Sigmoid colon (tissue), 7 donors: ENCODE data around the gene DCHS1. TPM values are rescaled to one million over a fixed set of nuclear protein-coding genes. Genes with fewer than 3 reads are reported as not detected.

ENCODE experiments used
- DNase-seq: peaks from one replicate; pipeline ENCODE4 v3.0.0-alpha.2; 2019
- H3K27ac ChIP-seq, 4 donors: fragments of 200-600 bp; sonication (generic); one replicate each; pipeline ENCODE4 v1.5.1; 2016 to 2019; ENCODE audit warnings: mild to moderate bottlenecking in 1 of 4
- H3K27me3 ChIP-seq, 3 donors: fragments of 200-600 bp; sonication (generic); one replicate each; pipeline ENCODE4 v1.5.1; 2019; ENCODE audit warnings: mild to moderate bottlenecking in 1 of 3
- H3K36me3 ChIP-seq, 4 donors: fragments of 200-600 bp; sonication (generic); one replicate each; pipeline ENCODE4 v1.5.1; 2016 to 2019
- H3K4me1 ChIP-seq, 4 donors: fragments of 200-600 bp; sonication (generic); one replicate each; pipeline ENCODE4 v1.5.1; 2017 to 2019
- H3K4me3 ChIP-seq, 4 donors: fragments of 200-600 bp; sonication (generic); one replicate each; pipeline ENCODE4 v1.5.1; 2017 to 2019; ENCODE audit warnings: mild to moderate bottlenecking in 2 of 4, moderate library complexity in 1 of 4
- H3K9me3 ChIP-seq, 4 donors: fragments of 200-600 bp in 3 of 4; sonication (generic) in 3 of 4; one replicate each; pipeline versions ENCODE4 v1.5.1 to v1.6.1; 2013 to 2019
- CTCF ChIP-seq, 4 experiments: fragments of 450-650 bp in 3 of 4; fragments of 200-600 bp in 1 of 4; IDR thresholded peaks; one replicate each; pipeline ENCODE4 v1.5.1; 2016 to 2019; ENCODE audit warnings: antibody characterized with exemption in 4 of 4, mild to moderate bottlenecking in 3 of 4, moderate library complexity in 2 of 4
- EP300 ChIP-seq, 4 donors: sonication (generic); formaldehyde crosslinking; IDR thresholded peaks; one replicate each; pipeline ENCODE4 v1.6.1; 2017; ENCODE audit warnings: antibody characterized with exemption in 4 of 4
- POLR2A ChIP-seq, 2 donors: fragments of 450-650 bp; IDR thresholded peaks; one replicate each; pipeline ENCODE4 v1.6.1; 2016; ENCODE audit warnings: antibody characterized with exemption in 2 of 2, mild to moderate bottlenecking in 2 of 2, moderate library complexity in 2 of 2
- POLR2AphosphoS5 ChIP-seq, 4 donors: sonication (generic); formaldehyde crosslinking; IDR thresholded peaks; one replicate each; pipeline ENCODE4 v1.6.1; 2017; ENCODE audit warnings: antibody characterized with exemption in 4 of 4
- WGBS, 2 donors: extraction: QIAGEN DNeasy Blood & Tissue Kit; methylation state at CpG; one replicate each; pipeline ENCODE4 v1.1.7; 2013; 5-methylcytosine and 5-hydroxymethylcytosine counted together
- intact Hi-C: fragments of 100-400 bp; cut with DNase I; formaldehyde crosslinking; loops from one replicate; pipeline ENCODE4 v1.15.1; 2023
- polyA plus RNA-seq, 3 donors: library from polyadenylated mRNA; stranded (reverse); fragments of 200-250 nt; gene quantifications; one replicate each; pipeline ENCODE4 v1.2.3, GENCODE V29; 2013
- total RNA-seq, 4 donors: library from RNA; depleted of rRNA; stranded (reverse); fragments of >200 nt; gene quantifications; one replicate each; pipeline ENCODE4 v1.1.0, GENCODE V29; 2016
- donor health status: healthy with polysubstance abuse.
- donor health status: Bipolar disorder and iron deficiency.
- donor health status: healthy.

Gene DCHS1
- total and polyA plus RNA-seq, 7 donors: under 0.01 to 57.1 (median 21.7) TPM

DNA sequence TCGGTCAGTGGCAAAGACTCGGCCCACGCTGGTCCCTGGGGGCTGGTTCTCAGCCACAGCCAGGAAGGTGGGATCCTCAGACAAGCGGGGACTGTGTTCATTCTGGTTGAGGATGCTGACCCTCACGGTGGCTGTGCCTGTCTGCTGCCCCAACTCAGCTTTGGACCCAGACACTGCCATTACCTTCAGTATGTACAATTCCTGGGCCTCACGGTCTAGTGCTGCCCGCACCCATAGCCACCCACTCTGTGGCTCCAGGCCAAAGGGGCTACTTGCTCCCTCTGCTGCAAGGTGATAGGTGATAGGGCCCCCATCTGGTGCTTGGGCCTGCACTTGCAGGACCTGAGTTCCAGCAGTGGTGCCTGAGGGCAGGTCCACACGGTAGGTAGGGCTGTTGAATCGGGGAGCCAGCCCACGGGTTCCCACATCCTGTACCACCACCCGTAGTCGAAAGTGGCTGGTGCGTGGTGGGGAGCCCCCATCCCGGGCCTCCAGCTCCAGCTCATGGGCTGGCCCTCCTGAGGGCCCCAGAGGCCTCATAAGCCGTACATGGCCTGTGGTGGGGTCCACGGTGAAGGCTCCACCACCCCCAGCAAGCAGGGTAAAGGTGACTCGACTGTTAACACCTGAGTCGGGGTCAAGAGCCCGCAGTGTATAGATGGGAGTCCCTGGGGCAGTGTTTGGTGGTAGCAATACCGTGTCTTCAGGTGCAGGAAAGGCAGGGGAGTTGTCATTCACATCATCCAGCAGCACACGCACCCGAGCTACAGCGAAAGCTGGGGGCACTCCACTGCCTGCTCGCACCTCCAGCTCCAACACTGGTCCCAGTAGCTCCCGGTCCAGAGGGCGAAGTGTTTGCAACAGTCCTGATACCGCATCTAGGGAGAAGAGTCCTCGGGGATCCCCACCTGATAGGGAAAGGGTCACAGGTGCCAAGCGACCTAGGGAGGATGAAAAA, 23.2 kb downstream of the DCHS1 start:
- intact Hi-C loops: no loop called here
- TF ChIP-seq POLR2AphosphoS5 (IDR thresholded peaks at IDR 0.05) (no peak), POLR2A (IDR thresholded peaks at IDR 0.05) (no peak), EP300 (IDR thresholded peaks at IDR 0.05) (no peak), CTCF (IDR thresholded peaks at IDR 0.05) (no peak)
- peaks cover 5 to 65% (median 37%) of the 10 kb centered on the region in 4 donors for H3K36me3 ChIP-seq
- peaks cover 0 to 38% (median 29%) of the 10 kb centered on the region in 4 donors for H3K4me1 ChIP-seq
- no peaks in the 10 kb centered on the region for H3K27me3 ChIP-seq
- H3K9me3 ChIP-seq: no peaks in the 10 kb centered on the region
- 92 to 95% methylated on average over 29 of the region's 29 CpGs for WGBS, 2 donors
- no peak overlapping the region for H3K4me3 ChIP-seq
- no peak overlapping the region for H3K27ac ChIP-seq
- DNase-seq: no peak

DNA sequence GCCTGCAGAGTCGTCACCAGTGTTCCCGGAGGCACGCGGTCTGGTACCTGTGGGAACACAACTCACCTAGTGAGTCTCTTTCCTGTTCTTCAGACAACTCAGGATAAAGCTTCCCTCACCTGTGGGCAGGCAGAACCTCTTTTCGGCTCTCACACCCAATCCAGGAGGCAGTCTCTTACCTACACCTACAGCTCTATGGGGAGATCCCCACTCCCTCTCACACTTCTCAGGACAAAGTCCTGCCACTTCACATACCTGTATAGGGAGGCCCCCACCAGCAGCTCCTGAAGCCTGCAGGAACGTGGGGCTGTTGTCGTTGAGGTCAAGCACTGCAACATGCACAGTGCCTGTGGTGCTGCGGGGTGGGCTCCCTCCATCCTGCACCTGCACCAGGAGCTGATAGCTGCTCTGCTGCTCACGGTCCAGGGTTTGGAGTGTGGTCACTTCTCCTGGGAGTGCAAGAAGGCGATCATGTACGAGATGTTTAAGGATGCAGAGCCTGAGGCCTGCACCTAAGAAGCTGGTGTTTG, 24.2 kb downstream of the DCHS1 start:
- Histone ChIP-seq H3K27ac (no peak overlapping the region), H3K36me3 (peaks cover 15 to 75% (median 47%) of the 10 kb centered on the region in 4 donors), H3K27me3 (no peaks in the 10 kb centered on the region), H3K4me3 (no peak overlapping the region), H3K9me3 (no peaks in the 10 kb centered on the region), H3K4me1 (peaks cover 0 to 28% (median 20%) of the 10 kb centered on the region in 4 donors)
- TF ChIP-seq EP300 (IDR thresholded peaks at IDR 0.05): no peak
- no peak for TF ChIP-seq CTCF (IDR thresholded peaks at IDR 0.05)
- TF ChIP-seq POLR2A (IDR thresholded peaks at IDR 0.05): no peak
- TF ChIP-seq POLR2AphosphoS5 (IDR thresholded peaks at IDR 0.05): no peak
- WGBS, 2 donors: 87 to 90% methylated on average over 11 of the region's 11 CpGs
- DNase-seq: no peak
- intact Hi-C loops: no loop called here

DNA sequence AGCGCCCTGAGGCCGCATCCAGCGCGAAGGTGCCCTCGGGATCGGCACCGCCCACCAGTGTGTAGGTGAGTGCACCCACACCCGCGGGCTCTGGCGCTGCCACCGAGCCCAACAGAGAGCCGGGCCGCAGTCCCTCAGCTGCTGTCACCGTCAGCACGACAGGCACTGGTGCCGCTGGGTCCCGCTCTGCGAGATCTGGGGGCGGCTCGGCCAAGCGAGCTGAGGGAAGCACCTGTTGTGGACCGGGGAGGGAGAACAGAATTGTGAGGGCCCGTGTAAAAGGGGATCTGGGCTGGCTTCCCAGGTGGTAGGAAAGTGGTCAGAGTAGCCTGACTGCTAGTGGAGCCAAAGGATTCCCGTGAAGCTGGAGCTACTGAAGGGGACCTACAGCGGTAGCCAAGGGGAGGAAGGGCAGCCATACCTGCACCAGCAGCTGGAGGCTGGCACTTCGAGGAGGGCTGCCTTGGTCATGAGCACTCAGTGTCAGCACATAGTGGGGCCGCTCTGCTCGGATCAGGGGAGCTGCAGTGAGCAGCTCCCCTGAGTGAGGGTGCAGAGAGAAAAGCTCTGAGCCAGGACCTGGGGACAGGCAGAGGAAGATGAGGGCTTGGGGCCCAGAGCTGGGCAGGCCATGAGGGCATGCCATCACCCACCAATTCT, 24.8 kb downstream of the DCHS1 start:
- no peaks in the 10 kb centered on the region for H3K27me3 ChIP-seq
- no peak overlapping the region for H3K4me3 ChIP-seq
- DNase-seq: no peak
- TF ChIP-seq CTCF (IDR thresholded peaks at IDR 0.05) (no peak), POLR2A (IDR thresholded peaks at IDR 0.05) (no peak), POLR2AphosphoS5 (IDR thresholded peaks at IDR 0.05) (no peak), EP300 (IDR thresholded peaks at IDR 0.05) (no peak)
- intact Hi-C loops: no loop called here
- H3K9me3 ChIP-seq: no peaks in the 10 kb centered on the region
- 35 to 78% methylated on average over 28 of the region's 28 CpGs for WGBS, 2 donors
- peaks cover 19 to 81% (median 53%) of the 10 kb centered on the region in 4 donors for H3K36me3 ChIP-seq
- H3K4me1 ChIP-seq: peaks cover 0 to 22% (median 13%) of the 10 kb centered on the region in 4 donors
- H3K27ac ChIP-seq: no peak overlapping the region

GRCh38 chr11:6629892-6630631, 25.5 kb downstream of the DCHS1 start:
- Histone ChIP-seq H3K4me3 (no peak overlapping the region), H3K36me3 (peaks cover 24 to 88% (median 56%) of the 10 kb centered on the region in 4 donors), H3K9me3 (no peaks in the 10 kb centered on the region), H3K27me3 (no peaks in the 10 kb centered on the region), H3K4me1 (peaks cover 0 to 15% (median 6%) of the 10 kb centered on the region in 4 donors), H3K27ac (no peak overlapping the region)
- no peak for DNase-seq
- WGBS, 2 donors: 30 to 73% methylated on average over 102 of the region's 102 CpGs
- TF ChIP-seq EP300 (IDR thresholded peaks at IDR 0.05) (no peak), POLR2A (IDR thresholded peaks at IDR 0.05) (no peak), CTCF (IDR thresholded peaks at IDR 0.05) (no peak), POLR2AphosphoS5 (IDR thresholded peaks at IDR 0.05) (no peak)
- intact Hi-C loops: no loop called here
